H1 (cell line): ENCODE data around the gene ZNF581.

ENCODE experiments used
- CREB1 ChIP-seq: IDR thresholded peaks from 2 replicates; pipeline ENCODE4 v1.6.1; 2012; ENCODE audit warnings: inconsistent platforms
- CTBP2 ChIP-seq: IDR thresholded peaks from 2 replicates; pipeline ENCODE4 v1.7.0; 2011; ENCODE audit warnings: borderline replicate concordance, mild to moderate bottlenecking, moderate library complexity, mixed read lengths, low read length; ENCODE audit not compliant: insufficient read depth, insufficient read length
- EP300 ChIP-seq, 2 experiments: IDR thresholded peaks; 1 replicate in 1 of 2; 2 replicates in 1 of 2; pipeline ENCODE4 v1.6.1; 2011 to 2012; ENCODE audit warnings: low read depth in 2 of 2, low read length in 2 of 2, mild to moderate bottlenecking in 2 of 2, borderline replicate concordance in 1 of 2, inconsistent platforms in 1 of 2, moderate library complexity in 1 of 2
- EZH2 ChIP-seq: fragments of 200-600 bp; sonication (generic); IDR thresholded peaks from 2 replicates; pipeline ENCODE4 v1.7.1; 2012; ENCODE audit warnings: low read depth, mild to moderate bottlenecking, moderate library complexity, low read length, inconsistent platforms; ENCODE audit not compliant: severe bottlenecking
- RNF2 ChIP-seq: fragments of 200-900, 300-1000 bp; sonication (generic); IDR thresholded peaks from 2 replicates; pipeline ENCODE4 v1.7.1; 2016; ENCODE audit warnings: borderline replicate concordance, low read depth, mild to moderate bottlenecking, antibody characterized with exemption, low read length; ENCODE audit not compliant: poor library complexity, severe bottlenecking; ENCODE audit errors: missing control alignments
- TF ChIP-seq, protein P1 (sequence below), 3 experiments: IDR thresholded peaks; 1 replicate in 2 of 3; 2 replicates in 1 of 3; pipeline versions ENCODE4 v1.5.1 to v1.6.1; 2011; ENCODE audit warnings: low read length in 3 of 3, mild to moderate bottlenecking in 3 of 3, inconsistent platforms in 2 of 3, low read depth in 1 of 3, moderate library complexity in 1 of 3; ENCODE audit not compliant: insufficient read depth in 1 of 3; ENCODE audit errors: control extremely low read depth in 1 of 3

DNA sequence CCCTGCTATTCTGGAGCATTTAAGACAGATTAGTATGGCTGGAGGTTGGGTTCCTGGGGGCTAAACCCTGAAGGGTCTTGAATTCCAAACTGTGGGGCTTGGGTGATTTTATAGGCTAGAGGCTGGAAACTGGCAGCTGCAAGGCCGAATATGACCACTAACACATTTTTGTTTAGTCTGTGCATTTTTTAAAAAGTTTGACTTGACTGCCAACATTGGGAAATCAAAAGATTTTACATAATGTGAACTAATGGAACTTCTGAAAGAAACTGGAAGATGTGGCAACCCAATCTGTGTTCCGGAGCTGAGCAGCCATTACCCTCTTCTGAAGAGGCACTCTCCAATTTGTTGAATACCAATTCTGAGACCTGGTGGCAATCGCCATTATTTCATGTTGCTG is 24.2 kb upstream of the ZNF581 start:
- no peak for TF ChIP-seq CTBP2
- TF ChIP-seq EP300 (IDR thresholded peaks at IDR 0.05; ENCODE audit: borderline replicate concordance in 1 of 2, low read depth in 2 of 2, low read length in 2 of 2): no peak
- TF ChIP-seq RNF2: no peak
- TF ChIP-seq, protein P1, sequence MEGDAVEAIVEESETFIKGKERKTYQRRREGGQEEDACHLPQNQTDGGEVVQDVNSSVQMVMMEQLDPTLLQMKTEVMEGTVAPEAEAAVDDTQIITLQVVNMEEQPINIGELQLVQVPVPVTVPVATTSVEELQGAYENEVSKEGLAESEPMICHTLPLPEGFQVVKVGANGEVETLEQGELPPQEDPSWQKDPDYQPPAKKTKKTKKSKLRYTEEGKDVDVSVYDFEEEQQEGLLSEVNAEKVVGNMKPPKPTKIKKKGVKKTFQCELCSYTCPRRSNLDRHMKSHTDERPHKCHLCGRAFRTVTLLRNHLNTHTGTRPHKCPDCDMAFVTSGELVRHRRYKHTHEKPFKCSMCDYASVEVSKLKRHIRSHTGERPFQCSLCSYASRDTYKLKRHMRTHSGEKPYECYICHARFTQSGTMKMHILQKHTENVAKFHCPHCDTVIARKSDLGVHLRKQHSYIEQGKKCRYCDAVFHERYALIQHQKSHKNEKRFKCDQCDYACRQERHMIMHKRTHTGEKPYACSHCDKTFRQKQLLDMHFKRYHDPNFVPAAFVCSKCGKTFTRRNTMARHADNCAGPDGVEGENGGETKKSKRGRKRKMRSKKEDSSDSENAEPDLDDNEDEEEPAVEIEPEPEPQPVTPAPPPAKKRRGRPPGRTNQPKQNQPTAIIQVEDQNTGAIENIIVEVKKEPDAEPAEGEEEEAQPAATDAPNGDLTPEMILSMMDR (IDR thresholded peaks at IDR 0.05; ENCODE audit: control extremely low read depth in 1 of 3, insufficient read depth in 1 of 3, low read depth in 1 of 3, low read length in 3 of 3): no peak
- TF ChIP-seq CREB1: no peak
- no peak for TF ChIP-seq EZH2
